Subcutaneous abdominal adipose tissue (tissue), 5 donors: ENCODE measurements around the gene HMGXB3.
"Not testable (repeated sequence)": the region's sequence is repeated elsewhere in the genome, so short reads cannot be mapped to it uniquely, and the experiment has no call there.

ENCODE experiments used
- H3K27ac ChIP-seq: one replicate; pipeline ENCODE4 v1.7.0; 2013; ENCODE audit warnings: low read depth, mild to moderate bottlenecking, inconsistent platforms, low read length, moderate library complexity
- H3K27me3 ChIP-seq, 5 donors: one replicate each; pipeline ENCODE4 v1.7.0; 2013; ENCODE audit warnings: low read length in 5 of 5, inconsistent platforms in 1 of 5; ENCODE audit not compliant: control insufficient read depth in 5 of 5, insufficient read depth in 4 of 5
- H3K36me3 ChIP-seq, 5 donors: one replicate each; pipeline ENCODE4 v1.7.0; 2013; ENCODE audit warnings: low read length in 5 of 5; ENCODE audit not compliant: control insufficient read depth in 5 of 5, insufficient read depth in 5 of 5
- H3K4me1 ChIP-seq, 5 donors: one replicate each; pipeline ENCODE4 v1.7.0; 2013; ENCODE audit warnings: low read length in 5 of 5, mild to moderate bottlenecking in 3 of 5, moderate library complexity in 1 of 5; ENCODE audit not compliant: control insufficient read depth in 5 of 5, insufficient read depth in 5 of 5
- H3K4me3 ChIP-seq, 5 donors: one replicate each; pipeline ENCODE4 v1.7.0; 2013; ENCODE audit warnings: low read length in 5 of 5, low read depth in 1 of 5
- H3K9ac ChIP-seq, 5 donors: one replicate each; pipeline ENCODE4 v1.7.0; 2013; ENCODE audit warnings: low read length in 5 of 5, mild to moderate bottlenecking in 4 of 5, moderate library complexity in 3 of 5
- H3K9me3 ChIP-seq, 5 donors: one replicate each; pipeline ENCODE4 v1.7.0; 2013; ENCODE audit warnings: low read length in 5 of 5; ENCODE audit not compliant: control insufficient read depth in 5 of 5
- donor health status: healthy.
- donor health status: healthy.
- donor health status: healthy.
- donor health status: healthy.
- donor health status: healthy.

The HMGXB3 gene

DNA sequence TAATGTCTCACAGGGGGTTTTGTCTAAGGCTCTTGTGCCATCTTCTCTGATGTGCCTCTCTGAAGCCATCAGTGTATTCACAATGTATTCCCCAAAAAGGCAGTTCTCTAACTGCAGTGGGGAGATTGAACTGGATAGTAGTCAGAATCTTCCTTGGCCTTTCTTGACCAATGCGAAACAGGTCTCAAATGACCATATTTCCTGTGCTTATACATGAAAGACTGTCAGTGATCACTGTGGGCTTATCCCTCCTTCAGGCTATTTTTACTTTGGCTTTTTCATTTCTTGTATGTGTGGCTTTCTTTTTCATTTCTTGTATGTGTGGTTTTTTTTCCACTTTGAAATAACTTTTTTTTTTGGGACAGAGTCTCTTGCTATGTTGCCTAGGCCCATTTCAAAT is 19.7 kb downstream of the HMGXB3 start:
- H3K27ac ChIP-seq: no peak overlapping the region
- H3K4me3 ChIP-seq: no peak overlapping the region
- H3K36me3 ChIP-seq: peaks cover 56 to 88% (median 76%) of the 10 kb centered on the region in 5 donors
- H3K4me1 ChIP-seq: peaks cover 0 to 42% (median 0%) of the 10 kb centered on the region in 5 donors
- no peak overlapping the region for H3K9ac ChIP-seq
- peaks cover 0 to 11% (median 0%) of the 10 kb centered on the region in 5 donors for H3K9me3 ChIP-seq
- no peaks in the 10 kb centered on the region for H3K27me3 ChIP-seq

- H3K27me3 ChIP-seq: no peaks in the 10 kb centered on the region
- H3K9ac ChIP-seq: peak overlapping the region in 1 of 5 donors; percentile 15
- H3K27ac ChIP-seq: peak overlapping the region; percentile 74
- H3K4me1 ChIP-seq: peaks cover 0 to 43% (median 0%) of the 10 kb centered on the region in 5 donors
- H3K4me3 ChIP-seq: peak overlapping the region in 2 of 5 donors; percentile 8 to 23
- H3K36me3 ChIP-seq: peaks cover 55 to 88% (median 73%) of the 10 kb centered on the region in 5 donors
- peaks cover 0 to under 1% (median 0%) of the 10 kb centered on the region in 5 donors for H3K9me3 ChIP-seq
Measured at GRCh38 chr5:150021491-150022157, 21.1 kb downstream of the HMGXB3 start.

DNA sequence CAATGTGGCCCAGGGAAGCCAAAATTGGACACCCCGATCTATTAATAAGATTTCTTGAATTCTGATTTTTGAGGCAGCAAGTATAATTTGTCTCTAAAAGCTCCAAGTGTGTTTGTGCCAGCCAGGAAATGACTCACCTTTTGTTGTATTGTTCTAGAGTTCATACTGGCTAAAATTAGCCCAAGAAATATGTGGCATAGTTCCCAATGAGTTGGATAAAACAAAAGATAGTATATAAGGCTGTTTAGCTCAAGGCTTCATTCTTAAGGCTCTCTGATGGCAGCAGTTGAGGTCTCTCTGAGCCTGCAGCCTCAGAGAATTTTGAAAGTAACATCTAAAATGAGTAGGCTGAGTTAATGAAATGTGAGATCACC is 21.6 kb downstream of the HMGXB3 start:
- Histone ChIP-seq H3K4me3 (no peak overlapping the region), H3K27me3 (no peaks in the 10 kb centered on the region), H3K27ac (peak overlapping the region; percentile 74), H3K4me1 (peaks cover 0 to 43% (median 0%) of the 10 kb centered on the region in 5 donors), H3K9me3 (no peaks in the 10 kb centered on the region), H3K9ac (peak overlapping the region in 1 of 5 donors; percentile 15), H3K36me3 (peaks cover 59 to 92% (median 78%) of the 10 kb centered on the region in 5 donors)

DNA sequence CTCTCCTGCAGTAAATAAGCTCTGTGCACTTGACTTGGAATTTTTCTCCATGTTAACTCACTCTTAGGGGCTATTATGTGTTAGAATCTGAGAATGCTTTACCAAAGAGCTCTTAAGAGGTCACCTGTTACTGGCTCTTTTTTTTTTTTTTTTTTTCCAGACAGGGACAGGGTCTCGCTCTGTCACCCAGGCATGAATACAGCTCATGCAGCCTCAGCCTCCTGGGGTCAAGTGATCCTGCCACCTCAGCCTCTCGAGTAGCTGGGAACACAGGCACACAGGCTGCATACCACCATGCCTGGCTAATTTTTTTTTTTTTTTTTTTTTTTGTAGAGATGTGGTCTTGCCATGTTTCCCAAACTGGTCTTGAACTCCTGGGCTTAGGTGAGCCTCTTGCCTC is 22.1 kb downstream of the HMGXB3 start:
- Histone ChIP-seq H3K9me3 (no peaks in the 10 kb centered on the region), H3K4me1 (peaks cover 0 to 43% (median 0%) of the 10 kb centered on the region in 5 donors), H3K27ac (peak overlapping the region; percentile 74), H3K27me3 (no peaks in the 10 kb centered on the region), H3K9ac (no peak overlapping the region), H3K4me3 (no peak overlapping the region), H3K36me3 (peaks cover 57 to 91% (median 76%) of the 10 kb centered on the region in 5 donors)

DNA sequence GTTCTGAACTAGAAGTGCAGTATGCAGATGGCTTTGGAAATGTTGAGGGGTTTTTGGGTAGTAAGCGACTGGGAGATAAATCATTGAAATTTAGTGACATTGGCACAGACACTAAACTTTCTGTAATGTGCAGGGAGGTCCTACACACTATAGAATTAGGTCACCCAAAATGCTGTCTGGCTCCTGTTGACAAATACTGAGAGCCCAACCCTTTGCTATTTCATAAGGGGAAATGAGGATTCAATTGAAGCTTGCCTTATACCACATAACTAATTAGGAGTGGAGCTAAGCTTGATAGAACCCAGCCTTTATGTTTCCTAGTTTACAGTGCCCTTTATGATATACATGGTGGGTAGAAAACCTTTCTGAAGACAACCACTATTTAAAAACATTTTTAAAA is 22.6 kb downstream of the HMGXB3 start:
- H3K9ac ChIP-seq: no peak overlapping the region
- no peak overlapping the region for H3K4me3 ChIP-seq
- peaks cover 0 to 43% (median 0%) of the 10 kb centered on the region in 5 donors for H3K4me1 ChIP-seq
- H3K27me3 ChIP-seq: no peaks in the 10 kb centered on the region
- peak overlapping the region; percentile 74 for H3K27ac ChIP-seq
- H3K36me3 ChIP-seq: peaks cover 53 to 91% (median 79%) of the 10 kb centered on the region in 5 donors
- H3K9me3 ChIP-seq: no peaks in the 10 kb centered on the region

DNA sequence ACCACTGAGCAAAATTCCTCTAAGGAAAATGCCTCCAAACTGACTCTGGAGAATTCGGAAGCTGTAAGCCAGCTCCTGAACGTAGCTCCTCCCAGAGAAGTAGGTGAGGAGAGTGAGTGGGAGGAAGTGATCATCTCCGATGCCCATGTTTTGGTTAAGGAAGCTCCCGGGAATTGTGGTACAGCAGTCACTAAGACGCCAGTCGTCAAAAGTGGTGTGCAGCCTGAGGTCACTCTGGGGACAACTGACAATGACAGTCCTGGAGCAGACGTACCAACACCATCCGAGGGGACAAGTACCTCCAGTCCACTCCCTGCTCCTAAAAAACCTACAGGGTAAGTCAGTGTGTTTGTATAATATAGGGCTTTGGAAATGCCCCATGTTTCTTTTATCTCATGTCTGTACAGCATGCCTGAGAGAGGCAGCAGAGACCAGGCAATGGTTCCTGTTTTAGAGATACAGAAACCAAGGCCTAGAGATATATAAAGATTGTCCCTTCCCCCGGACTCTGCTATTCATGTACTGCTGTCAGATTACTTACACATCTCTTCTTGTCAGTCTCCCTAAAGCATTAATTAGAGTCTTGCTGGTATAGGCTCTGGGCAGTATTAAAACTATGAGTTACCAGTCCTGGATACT is 23.9 kb downstream of the HMGXB3 start:
- Histone ChIP-seq H3K4me3 (no peak overlapping the region), H3K27ac (peak overlapping the region; percentile 63), H3K9me3 (no peaks in the 10 kb centered on the region), H3K4me1 (peaks cover 0 to 43% (median 0%) of the 10 kb centered on the region in 5 donors), H3K27me3 (no peaks in the 10 kb centered on the region), H3K9ac (peak overlapping the region in 2 of 5 donors; percentile 11 to 19), H3K36me3 (peaks cover 49 to 87% (median 68%) of the 10 kb centered on the region in 5 donors)

- Histone ChIP-seq H3K36me3 (peaks cover 44 to 87% (median 68%) of the 10 kb centered on the region in 5 donors), H3K9me3 (no peaks in the 10 kb centered on the region), H3K27me3 (no peaks in the 10 kb centered on the region), H3K4me3 (no peak overlapping the region), H3K9ac (no peak overlapping the region), H3K27ac (no peak overlapping the region), H3K4me1 (peaks cover 0 to 32% (median 0%) of the 10 kb centered on the region in 5 donors)
Measured at GRCh38 chr5:150026682-150027172, 26.2 kb downstream of the HMGXB3 start.

- Histone ChIP-seq H3K4me1 (peaks cover 0 to 24% (median 0%) of the 10 kb centered on the region in 5 donors), H3K36me3 (peaks cover 51 to 87% (median 76%) of the 10 kb centered on the region in 5 donors)
- not testable (repeated sequence) for H3K9ac ChIP-seq, H3K9me3 ChIP-seq, H3K27ac ChIP-seq, H3K4me3 ChIP-seq, H3K27me3 ChIP-seq
Measured at GRCh38 chr5:150028047-150028446, 27.5 kb downstream of the HMGXB3 start.

- Histone ChIP-seq H3K27me3 (no peaks in the 10 kb centered on the region), H3K27ac (no peak overlapping the region), H3K4me1 (no peaks in the 10 kb centered on the region), H3K9ac (no peak overlapping the region), H3K9me3 (no peaks in the 10 kb centered on the region), H3K36me3 (peaks cover 58 to 96% (median 84%) of the 10 kb centered on the region in 5 donors), H3K4me3 (no peak overlapping the region)
Measured at GRCh38 chr5:150033334-150033733, 32.8 kb downstream of the HMGXB3 start.

DNA sequence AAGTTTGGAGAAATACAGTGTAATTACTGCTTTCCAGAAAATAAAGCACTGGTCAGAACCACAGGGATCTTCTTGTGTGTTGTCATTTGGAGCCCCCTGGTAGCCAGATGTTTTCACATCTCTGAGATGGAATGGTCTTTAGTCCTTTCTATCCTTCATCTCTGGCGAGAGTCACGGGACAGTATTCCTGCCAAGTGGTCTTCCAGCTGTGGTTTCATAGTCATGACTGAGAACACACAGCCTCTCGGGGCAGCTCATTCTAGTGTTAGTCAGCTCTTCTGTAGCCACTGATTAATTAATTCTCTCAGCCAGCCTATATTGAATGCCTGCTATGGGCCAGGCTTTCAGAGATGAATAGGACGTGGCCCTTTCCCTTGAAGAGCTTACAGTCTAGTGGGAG is 34.1 kb downstream of the HMGXB3 start:
- Histone ChIP-seq H3K36me3 (peaks cover 61 to 95% (median 89%) of the 10 kb centered on the region in 5 donors), H3K27me3 (no peaks in the 10 kb centered on the region), H3K9me3 (no peaks in the 10 kb centered on the region), H3K4me1 (no peaks in the 10 kb centered on the region), H3K9ac (no peak overlapping the region), H3K4me3 (no peak overlapping the region), H3K27ac (no peak overlapping the region)
